ENCODE data around the gene RSPH10B.
A peak's percentile ranks its signal among the peaks of the same experiment; 100 is the strongest.
"Not testable (repeated sequence)": the region's sequence is repeated elsewhere in the genome, so short reads cannot be mapped to it uniquely, and the experiment has no call there.

Gene RSPH10B

DNA sequence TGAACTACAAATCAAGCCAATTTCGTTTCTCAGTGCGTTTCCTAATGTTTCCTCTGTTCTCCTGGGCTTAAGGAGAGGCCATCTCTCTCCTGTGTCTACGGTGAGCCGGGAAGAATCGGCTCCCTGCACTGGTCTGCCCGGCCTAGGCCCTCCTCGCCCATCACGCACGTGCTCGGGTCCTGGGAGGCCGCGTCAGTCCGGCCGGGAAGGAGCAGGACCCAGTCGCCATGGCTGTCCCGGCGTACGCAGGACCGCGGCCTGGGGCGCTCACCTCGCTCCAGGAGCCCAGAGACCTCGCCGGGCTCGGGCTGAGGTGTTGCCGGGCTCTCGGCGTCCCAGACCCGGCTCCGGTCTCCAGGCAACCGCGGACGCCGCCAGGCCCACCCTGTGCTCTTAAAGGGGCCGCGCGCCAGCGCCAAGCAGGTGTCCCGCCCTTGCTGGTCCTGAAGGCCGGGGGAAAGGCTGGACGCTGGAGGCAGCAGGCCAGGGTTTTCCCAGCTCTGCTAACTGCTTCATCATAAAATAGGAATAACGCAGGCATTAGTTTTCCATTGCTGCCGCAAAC, at the start of gene RSPH10B:
RSPH10B (minus strand) TSS at position 343 of the 565 bp plus-strand sequence. CDS start 3,573 bp downstream, outside the sequence.
- not testable (repeated sequence) for DNase-seq

DNA sequence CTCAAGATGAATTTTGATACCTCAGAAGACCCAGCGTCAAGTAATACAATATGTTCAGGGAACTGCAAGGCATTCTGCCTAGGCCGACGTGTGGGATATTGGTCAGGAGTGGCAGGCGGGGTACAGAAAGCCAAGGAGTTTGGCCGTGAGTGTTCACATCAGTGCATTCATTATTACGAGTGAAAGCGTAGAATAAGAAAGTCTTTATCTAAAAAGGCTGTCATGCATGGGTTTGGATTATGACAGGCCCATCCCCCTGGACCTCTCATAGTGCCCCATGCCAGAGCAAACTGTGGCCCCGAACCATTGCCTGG, 46.1 kb upstream of the RSPH10B start:
- no peak for DNase-seq

GRCh38 chr7:6015917-6016652, 45.6 kb upstream of the RSPH10B start:
- no peak for DNase-seq

GRCh38 chr7:6012355-6013104, 42.0 kb upstream of the RSPH10B start:
- no peak for DNase-seq

- DNase-seq, result no peak
Measured at GRCh38 chr7:6011541-6011940, 41.1 kb upstream of the RSPH10B start.

DNA sequence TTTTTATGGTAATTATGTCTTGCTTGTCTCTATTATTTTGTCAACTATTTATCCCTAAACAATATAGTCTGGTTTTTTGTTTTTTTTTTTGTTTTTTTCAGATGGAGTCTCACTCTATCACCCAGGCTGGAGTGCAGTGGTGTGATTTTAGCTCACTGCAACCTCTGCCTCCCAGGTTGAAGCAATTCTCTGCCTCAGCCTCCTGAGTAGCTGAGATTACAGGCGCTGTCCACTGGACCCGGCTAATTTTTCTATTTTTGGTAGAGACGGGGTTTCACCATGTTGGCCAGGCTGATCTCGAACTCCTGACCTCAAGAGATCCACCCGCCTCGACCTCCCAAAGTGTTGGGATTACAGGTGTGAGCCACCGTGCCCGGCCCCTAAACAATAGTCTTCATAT, 39.9 kb upstream of the RSPH10B start:
- DNase-seq, result not testable (repeated sequence)

- DNase-seq, result peak; percentile 95
Measured at GRCh38 chr7:6008668-6009611, 38.5 kb upstream of the RSPH10B start, which contains the start of the genes AIMP2 and PMS2. Gene AIMP2, plus strand, starts transcription at chr7:6009272. Its CDS starts 92 bp downstream, at chr7:6009364. Gene PMS2, minus strand, starts transcription at chr7:6009049. Its CDS starts 30 bp downstream, at chr7:6009019.

- not testable (repeated sequence) for DNase-seq
Measured at GRCh38 chr7:6007835-6008590, 37.5 kb upstream of the RSPH10B start.

GRCh38 chr7:6007386-6007785, 36.9 kb upstream of the RSPH10B start:
- DNase-seq, result no peak

- no peak for DNase-seq
Measured at GRCh38 chr7:5997210-5997808, 26.8 kb upstream of the RSPH10B start.

- DNase-seq, result not testable (repeated sequence)
Measured at GRCh38 chr7:5987061-5987460, 16.6 kb upstream of the RSPH10B start.

DNA sequence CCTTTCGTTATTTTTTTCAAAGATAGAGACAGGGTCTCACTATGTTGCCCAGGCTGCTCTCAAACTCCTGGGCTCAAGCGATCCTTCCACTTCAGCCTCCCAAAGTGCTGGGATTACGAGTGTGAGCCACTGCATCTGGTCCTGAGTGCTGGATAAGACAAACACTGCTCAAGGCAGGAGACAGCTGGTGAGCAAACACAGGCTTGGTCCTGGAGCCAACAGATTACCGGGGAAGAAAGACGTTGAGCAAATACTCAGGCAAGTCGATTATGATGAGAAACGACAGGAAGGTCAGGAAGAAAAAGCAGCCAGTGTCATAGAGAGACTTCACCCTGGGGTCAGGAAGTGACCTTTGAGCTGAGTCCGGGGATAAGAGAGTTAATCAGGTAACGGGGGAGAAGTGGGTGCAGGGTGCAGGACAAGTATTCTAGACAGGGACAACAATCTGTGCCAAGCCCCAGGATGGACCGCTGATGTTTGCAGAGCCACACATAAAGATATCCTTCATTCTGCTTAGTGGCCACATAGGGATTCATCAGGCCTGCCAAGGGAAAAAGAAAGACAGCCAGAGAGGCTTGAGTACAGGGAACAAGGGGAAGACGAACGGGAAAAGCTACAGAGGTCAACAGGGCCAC, 9.3 kb upstream of the RSPH10B start:
- DNase-seq, result not testable (repeated sequence)

- not testable (repeated sequence) for DNase-seq
Measured at GRCh38 chr7:5973580-5973979, 3.1 kb upstream of the RSPH10B start.

DNA sequence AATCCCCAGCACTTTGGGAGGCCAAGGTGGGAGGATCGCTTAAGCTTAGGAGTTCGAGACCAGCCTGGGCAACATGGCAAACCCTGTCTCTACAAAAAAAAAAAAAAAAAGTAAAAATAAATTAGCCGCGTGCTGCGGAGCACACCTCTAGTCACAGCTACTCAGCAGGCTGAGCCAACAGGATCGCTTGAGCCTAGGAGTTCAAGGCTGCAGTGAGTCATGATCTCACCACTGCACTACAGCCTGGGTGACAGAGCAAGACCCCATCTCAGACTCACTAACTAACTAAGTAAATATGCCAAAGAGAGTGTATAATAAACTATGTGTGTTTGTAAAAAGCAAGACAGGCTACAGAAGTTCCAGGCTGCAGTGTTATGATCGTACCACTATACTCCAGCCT, 6.7 kb downstream of the RSPH10B start:
- DNase-seq, result not testable (repeated sequence)

DNA sequence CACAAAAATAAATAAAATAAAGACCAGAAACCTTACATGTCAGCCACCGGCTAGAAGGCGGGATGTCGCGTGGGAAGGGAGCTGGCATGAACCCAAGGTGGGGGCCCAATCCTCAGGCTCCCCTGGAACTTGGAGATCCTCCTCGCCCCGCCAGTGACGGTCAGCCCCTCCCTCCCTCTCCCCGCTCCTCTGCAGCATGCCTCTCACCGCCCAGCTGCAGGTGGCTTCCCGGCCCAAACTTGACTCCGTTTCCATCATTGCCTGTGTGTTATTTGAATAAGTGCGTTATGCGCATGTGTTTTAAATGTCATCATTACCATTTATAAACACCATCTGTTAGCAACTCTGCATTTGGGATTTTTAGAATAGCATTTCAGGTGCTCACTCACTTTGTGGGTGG, 7.3 kb downstream of the RSPH10B start:
- not testable (repeated sequence) for DNase-seq

- not testable (repeated sequence) for DNase-seq
Measured at GRCh38 chr7:5934945-5935450, 35.5 kb downstream of the RSPH10B start.

DNA sequence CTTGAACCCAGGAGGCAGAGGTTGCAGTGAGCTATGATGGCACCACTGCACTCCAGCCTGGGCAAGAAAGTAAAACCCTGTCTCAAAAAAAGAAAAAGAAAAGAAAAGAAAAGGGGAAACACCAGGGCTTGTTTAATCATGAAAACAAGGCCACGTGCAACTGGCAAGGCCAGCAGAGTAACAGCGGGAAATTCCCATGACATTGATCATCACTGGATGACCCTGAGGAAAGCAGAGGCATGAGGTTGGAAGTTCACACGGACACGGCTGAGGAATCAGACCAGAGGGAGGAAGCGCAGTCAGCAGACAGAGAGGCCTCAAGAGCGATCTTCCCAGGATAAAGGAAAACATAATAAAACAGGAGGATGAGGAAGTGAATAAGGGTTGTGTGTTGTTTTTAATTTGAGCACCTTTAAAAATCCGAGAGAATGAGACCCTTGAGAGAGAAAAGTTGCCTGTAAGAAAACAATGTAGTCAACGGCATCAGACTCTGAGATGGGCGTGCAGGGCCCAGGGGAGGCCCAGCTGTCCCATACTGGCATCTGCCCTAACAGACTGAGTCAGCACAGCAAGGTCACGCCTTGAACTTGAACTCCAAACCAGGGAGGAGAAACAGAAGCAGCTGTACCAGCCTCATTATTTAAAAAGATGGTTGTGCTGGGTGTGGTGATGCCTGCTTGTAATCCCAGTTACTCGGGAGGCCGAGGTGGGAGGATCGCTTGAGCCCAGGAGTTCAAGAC, 38.4 kb downstream of the RSPH10B start:
- DNase-seq, result not testable (repeated sequence)

DNA sequence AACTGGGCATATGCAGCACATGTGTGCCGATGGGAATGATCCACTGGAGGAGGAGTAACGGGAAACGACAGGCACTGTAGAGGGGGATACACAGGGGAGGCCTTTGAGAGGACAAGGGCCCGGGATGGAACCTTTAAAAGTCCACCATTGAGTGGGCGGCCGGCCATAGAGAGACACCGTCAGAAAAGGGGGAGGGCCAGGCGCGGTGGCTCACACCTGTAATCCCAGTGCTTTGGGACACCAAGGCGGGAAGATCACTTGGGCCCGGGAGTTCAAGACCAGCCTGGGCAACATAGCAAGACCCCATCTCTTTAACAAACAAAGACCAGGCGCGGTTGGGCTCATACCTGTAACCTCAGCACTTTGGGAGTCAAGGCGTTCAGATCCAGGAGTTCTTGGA, 39.2 kb downstream of the RSPH10B start:
- DNase-seq, result not testable (repeated sequence)

DNA sequence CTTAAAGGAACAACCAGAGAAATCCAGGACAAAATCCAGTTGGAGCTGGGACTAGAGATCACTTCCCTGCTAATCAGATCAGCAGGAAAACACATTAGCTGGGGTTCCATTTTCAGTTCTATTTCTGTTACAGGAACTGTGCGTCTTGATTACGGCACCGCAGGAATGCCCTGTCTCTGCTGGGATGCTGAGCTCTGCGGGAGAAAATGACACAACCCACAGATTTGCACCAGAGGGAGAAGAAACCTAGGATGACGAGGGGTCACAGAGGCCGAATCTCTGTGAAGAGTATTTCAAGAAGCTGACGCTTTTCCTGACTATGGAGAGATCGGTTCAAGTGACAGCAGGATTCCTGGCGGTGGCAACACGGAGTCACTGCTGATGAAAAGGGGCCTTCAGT, 40.2 kb downstream of the RSPH10B start:
- not testable (repeated sequence) for DNase-seq
